Mesenchymal stem cell (in vitro differentiated cells and primary cell): ENCODE results near the gene FERMT3.
A peak's percentile ranks its signal among the peaks of the same experiment; 100 is the strongest.

Source experiments
- DNase-seq: peaks from one replicate; pipeline ENCODE4 v3.0.0-alpha.2; 2013
- H2AFZ ChIP-seq: one replicate; pipeline ENCODE4 v1.6.1; 2013; ENCODE audit warnings: low read depth, mild to moderate bottlenecking, control low read depth, inconsistent platforms, low read length, moderate library complexity
- H2AK5ac ChIP-seq: 2 replicates; pipeline ENCODE4 v1.6.1; 2013; ENCODE audit warnings: low read length, moderate library complexity, mild to moderate bottlenecking, inconsistent platforms; ENCODE audit not compliant: severe bottlenecking
- H2BK120ac ChIP-seq: one replicate; pipeline ENCODE4 v1.6.1; 2013; ENCODE audit warnings: low read depth, mild to moderate bottlenecking, inconsistent platforms, low read length, moderate library complexity
- H2BK12ac ChIP-seq, 2 experiments: one replicate each; pipeline ENCODE4 v1.6.1; 2013; ENCODE audit warnings: inconsistent platforms in 2 of 2, low read length in 2 of 2, mild to moderate bottlenecking in 2 of 2, moderate library complexity in 2 of 2, control low read depth in 1 of 2
- H2BK15ac ChIP-seq: one replicate; pipeline ENCODE4 v1.6.1; 2013; ENCODE audit warnings: mild to moderate bottlenecking, low read depth, inconsistent platforms; ENCODE audit not compliant: poor library complexity, severe bottlenecking
- H2BK5ac ChIP-seq: 2 replicates; pipeline ENCODE4 v1.6.1; 2013; ENCODE audit warnings: low read depth, mild to moderate bottlenecking, low read length, control low read depth, inconsistent platforms; ENCODE audit not compliant: poor library complexity, severe bottlenecking
- H3K14ac ChIP-seq, 2 experiments: one replicate each; pipeline ENCODE4 v1.6.1; 2013; ENCODE audit warnings: inconsistent platforms in 2 of 2, low read length in 2 of 2, control low read depth in 1 of 2, mild to moderate bottlenecking in 1 of 2, moderate library complexity in 1 of 2
- H3K18ac ChIP-seq, 2 experiments: one replicate each; pipeline ENCODE4 v1.6.1; 2013; ENCODE audit warnings: inconsistent platforms in 2 of 2, low read length in 2 of 2, control low read depth in 1 of 2, low read depth in 1 of 2, mild to moderate bottlenecking in 1 of 2
- H3K23ac ChIP-seq, 2 experiments: one replicate each; pipeline ENCODE4 v1.6.1; 2013; ENCODE audit warnings: inconsistent platforms in 2 of 2, low read length in 2 of 2, mild to moderate bottlenecking in 2 of 2, moderate library complexity in 2 of 2, control low read depth in 1 of 2
- H3K27ac ChIP-seq: 2 replicates; pipeline ENCODE4 v1.5.1; 2013; ENCODE audit warnings: mild to moderate bottlenecking, moderate library complexity, low read length, control low read depth, inconsistent platforms; ENCODE audit not compliant: poor library complexity, severe bottlenecking
- H3K27me3 ChIP-seq, 2 experiments: 2 replicates each; pipeline versions ENCODE4 v1.6.1 to v1.7.0; 2013; ENCODE audit warnings: low read length in 2 of 2, mild to moderate bottlenecking in 2 of 2, moderate library complexity in 2 of 2, control low read depth in 1 of 2, inconsistent platforms in 1 of 2; ENCODE audit not compliant: control insufficient read depth in 1 of 2, insufficient read depth in 1 of 2
- H3K36me3 ChIP-seq, 2 experiments: 2 replicates each; pipeline versions ENCODE4 v1.6.1 to v1.7.0; 2013; ENCODE audit warnings: low read length in 2 of 2, control low read depth in 1 of 2, inconsistent platforms in 1 of 2, low read depth in 1 of 2, mild to moderate bottlenecking in 1 of 2; ENCODE audit not compliant: insufficient read depth in 2 of 2, control insufficient read depth in 1 of 2
- H3K4ac ChIP-seq, 2 experiments: one replicate each; pipeline ENCODE4 v1.6.1; 2013; ENCODE audit warnings: inconsistent platforms in 2 of 2, low read length in 2 of 2, mild to moderate bottlenecking in 2 of 2, moderate library complexity in 2 of 2, control low read depth in 1 of 2, low read depth in 1 of 2
- H3K4me1 ChIP-seq: 2 replicates; pipeline ENCODE4 v1.6.1; 2013; ENCODE audit warnings: low read depth, low read length, control low read depth; ENCODE audit not compliant: control insufficient read depth, insufficient read depth
- H3K4me2 ChIP-seq: 2 replicates; pipeline ENCODE4 v1.6.1; 2013; ENCODE audit warnings: low read length, mild to moderate bottlenecking, inconsistent platforms; ENCODE audit not compliant: poor library complexity, severe bottlenecking
- H3K4me3 ChIP-seq, 2 experiments: 2 replicates each; pipeline versions ENCODE4 v1.5.1 to v1.7.0; 2013; ENCODE audit warnings: low read length in 2 of 2, mild to moderate bottlenecking in 2 of 2, control low read depth in 1 of 2, low read depth in 1 of 2; ENCODE audit not compliant: insufficient read depth in 1 of 2
- H3K79me1 ChIP-seq: replicated peaks from 2 replicates; pipeline ENCODE4 v1.6.1; 2013; ENCODE audit warnings: mild to moderate bottlenecking, control low read depth, low read length, inconsistent platforms; ENCODE audit not compliant: poor library complexity, severe bottlenecking
- H3K9ac ChIP-seq: 2 replicates; pipeline ENCODE4 v1.7.0; 2013; ENCODE audit warnings: mild to moderate bottlenecking, low read length, moderate library complexity
- H3K9me3 ChIP-seq: 2 replicates; pipeline ENCODE4 v1.7.0; 2013; ENCODE audit warnings: mild to moderate bottlenecking, low read length; ENCODE audit not compliant: control insufficient read depth
- H4K8ac ChIP-seq: one replicate; pipeline ENCODE4 v1.6.1; 2013; ENCODE audit warnings: inconsistent platforms, mild to moderate bottlenecking, low read length, moderate library complexity
- H4K91ac ChIP-seq: one replicate; pipeline ENCODE4 v1.6.1; 2013; ENCODE audit warnings: mild to moderate bottlenecking, low read length, inconsistent platforms
- WGBS: methylation state at CpG from one replicate; pipeline ENCODE4 v1.1.7; 2013; ENCODE audit warnings: mixed read lengths; 5-methylcytosine and 5-hydroxymethylcytosine counted together

FERMT3 gene

GRCh38 chr11:64227405-64227956 is 21.0 kb downstream of the FERMT3 start:
- H4K91ac ChIP-seq: peak overlapping the region; percentile 47

GRCh38 chr11:64229090-64229743 is 22.7 kb downstream of the FERMT3 start:
- Histone ChIP-seq H3K9me3 (no peaks in the 10 kb centered on the region), H3K4ac (no peak overlapping the region)
- WGBS: 95% methylated on average over 12 of the region's 12 CpGs

More at GRCh38 chr11:64227405-64227956, 21.0 kb downstream of the FERMT3 start:
- H3K27me3 ChIP-seq: no peaks in the 10 kb centered on the region
- H3K27ac ChIP-seq: peak overlapping the region; percentile 1
- H2AFZ ChIP-seq: no peak overlapping the region
- no peaks in the 10 kb centered on the region for H3K9me3 ChIP-seq
- H3K4me1 ChIP-seq: peaks cover 62% of the 10 kb centered on the region
- peaks cover 14 to 34% of the 10 kb centered on the region in 2 experiments for H3K36me3 ChIP-seq
- H3K18ac ChIP-seq: no peak overlapping the region
- peak overlapping the region in 1 of 2 experiments; percentile 70 for H3K23ac ChIP-seq
- H2BK15ac ChIP-seq: no peak overlapping the region
- no peak overlapping the region for H3K14ac ChIP-seq
- H3K4me2 ChIP-seq: peak overlapping the region; percentile 82
- 86% methylated on average over 3 of the region's 3 CpGs for WGBS
- no peak overlapping the region for H2BK12ac ChIP-seq
- no peak overlapping the region for H2BK5ac ChIP-seq
- DNase-seq: no peak
- peaks cover 32% of the 10 kb centered on the region for H3K79me1 ChIP-seq
- H2BK120ac ChIP-seq: no peak overlapping the region
- H3K4ac ChIP-seq: peak overlapping the region in 1 of 2 experiments; percentile 94
- peak overlapping the region; percentile 95 for H3K9ac ChIP-seq
- peak overlapping the region; percentile 47 for H2AK5ac ChIP-seq
- no peak overlapping the region for H4K8ac ChIP-seq
- H3K4me3 ChIP-seq: peak overlapping the region in 1 of 2 experiments; percentile 95

GRCh38 chr11:64229744-64230170 is 23.2 kb downstream of the FERMT3 start:
- Histone ChIP-seq H4K91ac (no peak overlapping the region), H3K18ac (peak overlapping the region in 1 of 2 experiments; percentile 64), H3K27me3 (no peaks in the 10 kb centered on the region), H3K9me3 (no peaks in the 10 kb centered on the region), H2BK12ac (peak overlapping the region in 1 of 2 experiments; percentile 89), H3K23ac (no peak overlapping the region), H3K27ac (peak overlapping the region; percentile 56), H3K79me1 (peaks cover 24% of the 10 kb centered on the region), H2AK5ac (peak overlapping the region; percentile 26), H2AFZ (peak overlapping the region; percentile 81), H4K8ac (peak overlapping the region; percentile 50), H3K36me3 (peaks cover 0 to 17% of the 10 kb centered on the region in 2 experiments), H3K9ac (peak overlapping the region; percentile 87), H2BK5ac (no peak overlapping the region), H3K4me3 (peak overlapping the region; percentile 50 to 89), H3K4me2 (peak overlapping the region; percentile 91), H2BK120ac (no peak overlapping the region), H3K14ac (no peak overlapping the region), H3K4ac (peak overlapping the region in 1 of 2 experiments; percentile 73), H2BK15ac (no peak overlapping the region), H3K4me1 (peaks cover 55% of the 10 kb centered on the region)
- 65% methylated on average over 13 of the region's 13 CpGs for WGBS
- DNase-seq: no peak

More at GRCh38 chr11:64229090-64229743, 22.7 kb downstream of the FERMT3 start:
- Histone ChIP-seq H3K79me1 (peaks cover 29% of the 10 kb centered on the region), H3K23ac (no peak overlapping the region), H2AK5ac (peak overlapping the region; percentile 26), H3K4me2 (no peak overlapping the region), H3K18ac (peak overlapping the region in 1 of 2 experiments; percentile 41), H4K8ac (no peak overlapping the region), H2BK120ac (no peak overlapping the region), H2BK12ac (peak overlapping the region in 1 of 2 experiments; percentile 66), H3K4me1 (peaks cover 61% of the 10 kb centered on the region), H3K27ac (no peak overlapping the region), H3K36me3 (peaks cover 1 to 22% of the 10 kb centered on the region in 2 experiments), H2BK15ac (no peak overlapping the region), H3K4me3 (no peak overlapping the region), H2BK5ac (no peak overlapping the region), H3K14ac (no peak overlapping the region), H3K9ac (peak overlapping the region; percentile 87), H4K91ac (no peak overlapping the region), H2AFZ (no peak overlapping the region), H3K27me3 (no peaks in the 10 kb centered on the region)
- no peak for DNase-seq
